B cell (primary cell): Measurements from ENCODE around the gene CSMD2. TPM values are rescaled to one million over a fixed set of nuclear protein-coding genes. Genes with fewer than 3 reads are reported as not detected.

Source experiments
- ATAC-seq: fragments of 200-7000 bp; cut with Tn5 transposase; one replicate; pipeline ENCODE4 v1.10.0; 2021; ENCODE audit warnings: low read depth, mild to moderate bottlenecking, moderate number of reproducible peaks, moderate library complexity
- CTCF ChIA-PET: fragments of 350-600 bp; sonication (Branson Sonifier 250); formaldehyde crosslinking; loops from one replicate; lab custom pipeline; 2021; ENCODE audit warnings: antibody characterized with exemption, inconsistent platforms; lab: Charles Lee
- POLR2A ChIA-PET: fragments of 350-600 bp; sonication (Branson Sonifier 250); formaldehyde crosslinking; loops from one replicate; lab custom pipeline; 2021; ENCODE audit warnings: antibody characterized with exemption; lab: Charles Lee
- DNase-seq: peaks from one replicate; pipeline ENCODE4 v3.0.0; 2013
- H2AFZ ChIP-seq: 2 replicates; pipeline ENCODE4 v1.6.1; 2012; ENCODE audit warnings: mild to moderate bottlenecking, low read depth, low read length; ENCODE audit not compliant: insufficient read depth, poor library complexity, severe bottlenecking
- H3K27ac ChIP-seq, 2 donors: 1 replicate in 1 of 2; 2 replicates in 1 of 2; pipeline ENCODE4 v1.5.1; 2012 to 2013; ENCODE audit warnings: low read length in 2 of 2, mild to moderate bottlenecking in 2 of 2, moderate library complexity in 1 of 2
- H3K27me3 ChIP-seq, 4 experiments: fragments of 200-600 bp in 1 of 4; sonication (generic) in 1 of 4; replicated peaks in 1 of 4; 1 replicate in 2 of 4; 2 replicates in 2 of 4; pipeline versions ENCODE4 v1.6.1 to v1.7.0; 2013 to 2016; ENCODE audit warnings: low read length in 3 of 4, mild to moderate bottlenecking in 2 of 4, mixed read lengths in 1 of 4, moderate library complexity in 1 of 4; ENCODE audit not compliant: insufficient read depth in 4 of 4, control insufficient read depth in 3 of 4; ENCODE audit errors: control extremely low read depth in 1 of 4
- H3K36me3 ChIP-seq, 2 experiments: replicated peaks in 1 of 2; 1 replicate in 1 of 2; 2 replicates in 1 of 2; pipeline versions ENCODE4 v1.6.1 to v1.7.1; 2013; ENCODE audit warnings: low read length in 1 of 2; ENCODE audit not compliant: insufficient read depth in 2 of 2, control insufficient read depth in 1 of 2; ENCODE audit errors: control extremely low read depth in 1 of 2, extremely low read depth in 1 of 2
- H3K4me1 ChIP-seq, 2 donors: fragments of 200-600 bp in 1 of 2; sonication (generic) in 1 of 2; 1 replicate in 1 of 2; 2 replicates in 1 of 2; pipeline versions ENCODE4 v1.5.1 to v1.6.1; 2013 to 2017; ENCODE audit warnings: low read length in 2 of 2; ENCODE audit not compliant: control insufficient read depth in 2 of 2, insufficient read depth in 2 of 2
- H3K4me2 ChIP-seq: replicated peaks from 2 replicates; pipeline ENCODE3; 2012; ENCODE audit warnings: mild to moderate bottlenecking, low read depth, low read length; ENCODE audit not compliant: poor library complexity, severe bottlenecking
- H3K4me3 ChIP-seq, 5 experiments: fragments of 200-600 bp in 1 of 5; sonication (generic) in 1 of 5; 1 replicate in 3 of 5; 2 replicates in 2 of 5; pipeline versions ENCODE4 v1.5.1 to v1.7.0; 2011 to 2016; ENCODE audit warnings: low read length in 4 of 5, mild to moderate bottlenecking in 4 of 5, low read depth in 2 of 5, control low read depth in 1 of 5, moderate library complexity in 1 of 5; ENCODE audit not compliant: insufficient read depth in 1 of 5; ENCODE audit errors: control extremely low read depth in 1 of 5, extremely low read depth in 1 of 5
- H3K79me2 ChIP-seq: fragments of 200-600 bp; sonication (generic); one replicate; pipeline ENCODE4 v1.6.0; 2016; ENCODE audit warnings: low read length; ENCODE audit not compliant: control insufficient read depth, insufficient read depth
- H3K9ac ChIP-seq: fragments of 200-600 bp; sonication (generic); 2 replicates; pipeline ENCODE4 v1.6.1; 2017; ENCODE audit warnings: mild to moderate bottlenecking, low read length, moderate library complexity
- H3K9me3 ChIP-seq, 3 donors: one replicate each; pipeline versions ENCODE4 v1.6.1 to v1.7.1; 2013; ENCODE audit warnings: low read length in 2 of 3; ENCODE audit not compliant: control insufficient read depth in 2 of 3, insufficient read depth in 1 of 3; ENCODE audit errors: control extremely low read depth in 1 of 3
- H4K20me1 ChIP-seq: 2 replicates; pipeline ENCODE4 v1.6.0; 2012; ENCODE audit warnings: mild to moderate bottlenecking, low read length; ENCODE audit not compliant: insufficient read depth, control insufficient read depth, poor library complexity, severe bottlenecking
- H3K27ac Mint-ChIP-seq: one replicate; pipeline ENCODE4 v1.8.0; 2021; ENCODE audit warnings: mixed read lengths
- H3K27me3 Mint-ChIP-seq: one replicate; pipeline ENCODE4 v1.8.0; 2021; ENCODE audit warnings: mixed read lengths
- H3K4me1 Mint-ChIP-seq: one replicate; pipeline ENCODE4 v1.8.0; 2021; ENCODE audit warnings: mixed read lengths
- H3K4me3 Mint-ChIP-seq: one replicate; pipeline ENCODE4 v1.8.0; 2021; ENCODE audit warnings: mixed read lengths
- H3K9me3 Mint-ChIP-seq: one replicate; pipeline ENCODE4 v1.8.0; 2022; ENCODE audit warnings: mixed read lengths; ENCODE audit not compliant: insufficient read depth
- CTCF ChIP-seq: fragments of 200-600 bp; IDR thresholded peaks from one replicate; pipeline ENCODE4 v1.8.0; 2022; ENCODE audit warnings: antibody characterized with exemption, mild to moderate bottlenecking
- EZH2 ChIP-seq: IDR thresholded peaks from 2 replicates; pipeline ENCODE4 v1.6.1; 2012; ENCODE audit warnings: borderline replicate concordance, low read depth, mild to moderate bottlenecking, moderate library complexity, low read length; ENCODE audit not compliant: insufficient read depth, poor library complexity, severe bottlenecking
- WGBS: methylation state at CpG from one replicate; pipeline ENCODE4 v1.1.5; 2013; ENCODE audit warnings: missing lambda C conversion rate; ENCODE audit not compliant: insufficient coverage; 5-methylcytosine and 5-hydroxymethylcytosine counted together
- intact Hi-C: fragments of 100-400 bp; cut with micrococcal nuclease; formaldehyde crosslinking; loops from one replicate; pipeline ENCODE4 v1.10.0; 2022
- polyA plus RNA-seq: library from polyadenylated mRNA; depleted of rRNA; stranded (reverse); fragments of >200 nt; gene quantifications from 2 replicates; pipeline ENCODE4 v1.2.3, GENCODE V29; 2012
- total RNA-seq, 2 donors: library from RNA; stranded (reverse); fragments of 120-200 nt in 1 of 2; gene quantifications; 1 replicate in 1 of 2; 2 replicates in 1 of 2; pipeline versions ENCODE4 v1.2.3 to v1.2.4, GENCODE V29; 2013 to 2022

Gene CSMD2
- total and polyA plus RNA-seq, 2 donors (not counting 1 experiment from before 2014, with no cell fraction given) = not detected

- peaks cover 2% of the 10 kb centered on the region for H3K9me3 Mint-ChIP-seq
- H3K4me3 Mint-ChIP-seq = no peak overlapping the region
- no peak overlapping the region for H3K27ac ChIP-seq
- H3K4me1 Mint-ChIP-seq = no peaks in the 10 kb centered on the region
- H3K79me2 ChIP-seq = no peaks in the 10 kb centered on the region
- DNase-seq (no peak), ATAC-seq (no peak)
- no peak overlapping the region for H2AFZ ChIP-seq
- peaks cover 14% of the 10 kb centered on the region for H3K27me3 Mint-ChIP-seq
- H3K4me2 ChIP-seq = no peak overlapping the region
- WGBS = 93% methylated on average over 2 of the region's 5 CpGs
- peaks cover 0 to 2% (median 0%) of the 10 kb centered on the region in 4 experiments for H3K27me3 ChIP-seq
- H4K20me1 ChIP-seq = no peaks in the 10 kb centered on the region
- CTCF ChIA-PET = no interaction called here
- POLR2A ChIA-PET = no interaction called here
- no peaks in the 10 kb centered on the region for H3K36me3 ChIP-seq
- H3K4me1 ChIP-seq = no peaks in the 10 kb centered on the region
- intact Hi-C loops = no loop called here
- no peak overlapping the region for H3K27ac Mint-ChIP-seq
- no peak overlapping the region for H3K9ac ChIP-seq
- H3K4me3 ChIP-seq = no peak overlapping the region
- H3K9me3 ChIP-seq = peaks cover 0 to 4% (median 0%) of the 10 kb centered on the region in 3 donors
- TF ChIP-seq EZH2 (no peak), CTCF (no peak)
Measured at GRCh38 chr1:34066981-34067603, 97.9 kb downstream of the CSMD2 start.

GRCh38 chr1:34066166-34066565 is 98.9 kb downstream of the CSMD2 start:
- Histone ChIP-seq H3K79me2 (no peaks in the 10 kb centered on the region), H4K20me1 (no peaks in the 10 kb centered on the region), H3K4me2 (no peak overlapping the region), H3K27ac (no peak overlapping the region), H3K36me3 (no peaks in the 10 kb centered on the region), H3K9me3 (peaks cover 0 to 6% (median 0%) of the 10 kb centered on the region in 3 donors), H3K4me3 (no peak overlapping the region), H3K4me1 (no peaks in the 10 kb centered on the region), H3K27me3 (peaks cover 0 to 2% (median 0%) of the 10 kb centered on the region in 4 experiments), H2AFZ (no peak overlapping the region), H3K9ac (no peak overlapping the region)
- WGBS = 38% methylated on average over 1 of the region's 6 CpGs
- ChIA-PET POLR2A (no interaction called here), CTCF (no interaction called here)
- no peak overlapping the region for H3K4me3 Mint-ChIP-seq
- ATAC-seq (no peak), DNase-seq (no peak)
- intact Hi-C loops = no loop called here
- peaks cover 14% of the 10 kb centered on the region for H3K27me3 Mint-ChIP-seq
- TF ChIP-seq EZH2 (no peak), CTCF (no peak)
- H3K9me3 Mint-ChIP-seq = peaks cover 2% of the 10 kb centered on the region
- H3K27ac Mint-ChIP-seq = no peak overlapping the region
- H3K4me1 Mint-ChIP-seq = no peaks in the 10 kb centered on the region
